ENCODE data around the gene PCP4L1.

DNA sequence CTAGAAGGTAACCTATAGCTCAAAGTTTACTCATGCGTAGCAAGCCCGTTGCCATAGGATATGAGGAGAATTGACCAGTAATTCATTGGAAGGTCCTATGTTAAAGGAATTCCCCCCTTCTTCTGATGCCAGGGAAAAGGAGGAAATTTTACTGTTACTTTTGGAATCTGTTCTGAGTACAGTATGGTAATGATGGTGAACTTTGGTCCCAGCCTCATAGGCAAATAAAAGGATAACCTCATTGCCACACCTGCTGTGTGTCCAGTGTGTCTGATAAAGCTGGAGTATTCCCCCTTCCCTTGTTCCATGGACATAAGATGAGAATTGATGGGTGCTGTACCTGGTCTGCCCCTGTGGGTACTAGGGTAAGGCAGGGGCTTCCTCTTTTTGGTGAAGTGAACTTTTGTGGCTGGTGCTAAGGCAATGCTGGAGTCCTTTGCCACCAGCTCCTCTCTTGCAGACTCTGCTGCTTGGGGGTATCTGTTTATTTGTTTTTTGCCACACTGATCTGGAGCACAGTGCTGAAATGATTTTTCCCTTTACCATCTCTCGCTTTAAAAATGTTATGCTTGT lies 29.0 kb downstream of the PCP4L1 start:
- TF ChIP-seq, protein P1, sequence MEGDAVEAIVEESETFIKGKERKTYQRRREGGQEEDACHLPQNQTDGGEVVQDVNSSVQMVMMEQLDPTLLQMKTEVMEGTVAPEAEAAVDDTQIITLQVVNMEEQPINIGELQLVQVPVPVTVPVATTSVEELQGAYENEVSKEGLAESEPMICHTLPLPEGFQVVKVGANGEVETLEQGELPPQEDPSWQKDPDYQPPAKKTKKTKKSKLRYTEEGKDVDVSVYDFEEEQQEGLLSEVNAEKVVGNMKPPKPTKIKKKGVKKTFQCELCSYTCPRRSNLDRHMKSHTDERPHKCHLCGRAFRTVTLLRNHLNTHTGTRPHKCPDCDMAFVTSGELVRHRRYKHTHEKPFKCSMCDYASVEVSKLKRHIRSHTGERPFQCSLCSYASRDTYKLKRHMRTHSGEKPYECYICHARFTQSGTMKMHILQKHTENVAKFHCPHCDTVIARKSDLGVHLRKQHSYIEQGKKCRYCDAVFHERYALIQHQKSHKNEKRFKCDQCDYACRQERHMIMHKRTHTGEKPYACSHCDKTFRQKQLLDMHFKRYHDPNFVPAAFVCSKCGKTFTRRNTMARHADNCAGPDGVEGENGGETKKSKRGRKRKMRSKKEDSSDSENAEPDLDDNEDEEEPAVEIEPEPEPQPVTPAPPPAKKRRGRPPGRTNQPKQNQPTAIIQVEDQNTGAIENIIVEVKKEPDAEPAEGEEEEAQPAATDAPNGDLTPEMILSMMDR (IDR thresholded peaks at IDR 0.05): no peak
- TF ChIP-seq POLR2A (IDR thresholded peaks at IDR 0.05): no peak
